GM20000 (cell line): ENCODE results near the gene DPP6.

Experiments used
- DNase-seq: peaks from one replicate; pipeline ENCODE4 v3.0.0; 2012; ENCODE audit warnings: low spot score
- TF ChIP-seq, protein P1 (sequence below): IDR thresholded peaks from 2 replicates; pipeline ENCODE4 v1.5.1; 2012; ENCODE audit warnings: mild to moderate bottlenecking, control low read depth; ENCODE audit errors: extremely low read depth, missing control alignments

Gene DPP6

DNA sequence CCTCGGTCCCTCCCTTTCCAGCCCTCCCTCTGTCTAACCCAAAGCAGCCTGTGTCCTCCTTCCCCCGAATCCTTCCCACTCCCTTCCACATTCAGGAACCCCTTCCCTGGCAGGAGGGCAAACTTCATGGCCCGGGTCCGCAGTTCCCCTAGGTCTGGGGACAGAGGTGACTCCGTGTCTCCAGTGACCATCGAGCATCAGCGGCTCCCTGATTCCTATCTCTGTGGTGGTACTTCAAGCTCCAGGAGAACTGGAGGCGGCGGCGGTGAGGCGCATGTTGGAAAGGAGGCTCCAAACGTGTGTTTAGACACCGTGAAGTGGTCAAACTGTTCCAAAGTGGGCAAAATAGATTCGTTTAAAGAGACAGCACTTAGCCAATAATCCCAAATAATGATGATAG, 802.6 kb downstream of the DPP6 start:
- DNase-seq = no peak
- TF ChIP-seq, protein P1, sequence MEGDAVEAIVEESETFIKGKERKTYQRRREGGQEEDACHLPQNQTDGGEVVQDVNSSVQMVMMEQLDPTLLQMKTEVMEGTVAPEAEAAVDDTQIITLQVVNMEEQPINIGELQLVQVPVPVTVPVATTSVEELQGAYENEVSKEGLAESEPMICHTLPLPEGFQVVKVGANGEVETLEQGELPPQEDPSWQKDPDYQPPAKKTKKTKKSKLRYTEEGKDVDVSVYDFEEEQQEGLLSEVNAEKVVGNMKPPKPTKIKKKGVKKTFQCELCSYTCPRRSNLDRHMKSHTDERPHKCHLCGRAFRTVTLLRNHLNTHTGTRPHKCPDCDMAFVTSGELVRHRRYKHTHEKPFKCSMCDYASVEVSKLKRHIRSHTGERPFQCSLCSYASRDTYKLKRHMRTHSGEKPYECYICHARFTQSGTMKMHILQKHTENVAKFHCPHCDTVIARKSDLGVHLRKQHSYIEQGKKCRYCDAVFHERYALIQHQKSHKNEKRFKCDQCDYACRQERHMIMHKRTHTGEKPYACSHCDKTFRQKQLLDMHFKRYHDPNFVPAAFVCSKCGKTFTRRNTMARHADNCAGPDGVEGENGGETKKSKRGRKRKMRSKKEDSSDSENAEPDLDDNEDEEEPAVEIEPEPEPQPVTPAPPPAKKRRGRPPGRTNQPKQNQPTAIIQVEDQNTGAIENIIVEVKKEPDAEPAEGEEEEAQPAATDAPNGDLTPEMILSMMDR = no peak

DNA sequence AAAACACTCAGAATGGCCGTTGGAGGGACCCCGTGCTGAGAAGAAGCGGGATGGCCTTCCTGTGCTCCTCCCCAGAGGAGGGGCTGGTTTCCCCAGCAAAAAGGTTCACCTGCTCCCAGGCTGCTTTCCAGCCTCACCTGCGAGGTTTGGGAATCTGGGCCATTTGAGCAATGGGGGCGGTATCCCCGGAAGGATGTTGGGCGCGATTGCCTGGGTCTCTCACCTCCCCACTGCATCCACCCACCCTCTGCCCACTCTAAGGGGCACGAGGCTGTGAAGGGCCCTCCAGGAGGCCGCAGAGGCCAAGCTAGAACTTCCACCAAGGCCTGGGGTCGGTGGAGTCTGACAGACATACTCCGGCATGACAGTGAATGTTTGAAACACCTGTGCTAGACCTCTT, 803.2 kb downstream of the DPP6 start:
- TF ChIP-seq, protein P1 = no peak
- no peak for DNase-seq

DNA sequence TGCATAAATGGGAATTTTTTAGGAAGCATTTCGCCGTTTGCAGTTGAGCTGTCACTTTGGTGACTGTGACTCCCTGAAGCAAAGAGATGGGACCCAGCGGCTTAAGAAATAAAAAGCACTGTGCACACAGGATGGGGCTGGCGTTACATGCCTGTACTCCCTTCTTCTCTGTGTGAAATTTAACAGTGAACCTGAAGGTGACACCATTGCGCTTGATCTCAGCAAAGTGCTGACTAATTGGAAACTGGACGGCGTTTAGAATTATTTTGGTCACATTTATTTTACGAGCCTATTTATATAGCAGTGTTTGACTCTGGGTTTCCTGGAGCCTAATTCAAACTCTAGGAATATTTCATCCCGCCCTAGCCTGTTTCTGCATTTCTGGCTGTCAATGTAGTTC, 804.5 kb downstream of the DPP6 start:
- no peak for DNase-seq

DNA sequence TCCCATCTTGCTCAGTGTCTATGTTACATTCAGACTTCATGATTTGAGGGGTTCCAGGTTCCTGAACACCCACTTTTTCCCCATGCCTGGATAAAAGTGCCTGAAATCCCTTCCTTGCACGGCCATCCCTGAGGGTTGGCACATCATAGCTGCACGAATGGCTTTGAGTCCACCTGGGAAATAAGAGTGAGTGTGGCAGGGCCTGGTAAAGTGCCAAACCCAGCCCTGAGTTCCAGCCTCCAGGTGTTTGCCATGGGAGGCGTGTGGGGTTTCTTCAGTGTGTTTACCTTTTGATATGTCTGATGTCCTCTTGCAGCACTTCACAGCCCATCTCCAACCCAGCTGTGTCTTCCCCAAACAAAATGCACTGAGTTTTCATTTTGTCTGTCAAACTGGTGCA, 805.0 kb downstream of the DPP6 start:
- DNase-seq = no peak

More for the DNA sequence above, 804.5 kb downstream of the DPP6 start:
- TF ChIP-seq, protein P1 = no peak

DNA sequence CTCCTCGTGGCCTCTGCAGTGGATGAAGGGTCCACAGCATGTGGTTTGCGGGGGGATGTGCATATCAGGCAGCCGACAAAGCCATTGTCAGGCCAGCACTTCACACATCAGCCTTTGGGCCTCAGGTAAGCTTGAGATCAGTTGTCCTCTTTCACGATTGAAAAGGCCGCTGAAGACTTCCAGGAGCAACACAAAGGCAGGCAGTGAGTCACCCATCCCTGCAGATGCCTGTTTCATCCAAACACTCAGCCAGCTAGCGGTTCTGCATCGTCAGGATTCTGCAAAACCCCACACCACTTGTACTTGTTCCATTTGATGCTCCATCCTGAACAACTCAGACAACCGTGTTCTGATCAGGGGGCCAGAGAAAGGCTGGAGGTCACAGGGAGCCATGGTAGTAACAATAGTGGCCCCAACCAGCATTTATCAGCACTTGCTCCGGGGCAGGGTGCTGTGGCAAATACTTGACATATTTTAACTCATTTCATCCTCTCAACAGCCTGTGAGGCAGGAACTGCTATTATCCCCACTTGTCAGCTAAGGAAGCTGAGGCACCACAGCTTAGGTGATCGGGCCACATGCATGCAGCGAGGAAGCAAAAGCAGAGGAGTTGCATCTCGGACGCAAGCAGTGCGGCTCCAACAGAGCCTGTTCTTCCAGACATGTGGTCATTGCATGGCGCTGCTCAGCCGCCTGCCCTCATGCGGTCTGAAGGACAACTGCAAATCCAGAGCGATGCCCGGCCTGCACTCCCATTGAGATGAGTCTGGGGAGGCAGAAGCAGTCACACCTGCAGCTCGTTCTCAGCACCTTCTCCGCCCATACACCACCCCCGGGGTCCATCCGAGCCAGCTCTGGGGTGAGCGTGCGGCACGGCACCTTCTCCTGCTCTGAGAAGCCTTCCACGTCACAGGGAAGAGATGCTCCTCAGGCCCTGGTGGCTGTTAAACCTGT, 805.8 kb downstream of the DPP6 start:
- TF ChIP-seq, protein P1 = no peak
- DNase-seq = no peak

More for the DNA sequence above, 805.0 kb downstream of the DPP6 start:
- TF ChIP-seq, protein P1 = no peak

DNA sequence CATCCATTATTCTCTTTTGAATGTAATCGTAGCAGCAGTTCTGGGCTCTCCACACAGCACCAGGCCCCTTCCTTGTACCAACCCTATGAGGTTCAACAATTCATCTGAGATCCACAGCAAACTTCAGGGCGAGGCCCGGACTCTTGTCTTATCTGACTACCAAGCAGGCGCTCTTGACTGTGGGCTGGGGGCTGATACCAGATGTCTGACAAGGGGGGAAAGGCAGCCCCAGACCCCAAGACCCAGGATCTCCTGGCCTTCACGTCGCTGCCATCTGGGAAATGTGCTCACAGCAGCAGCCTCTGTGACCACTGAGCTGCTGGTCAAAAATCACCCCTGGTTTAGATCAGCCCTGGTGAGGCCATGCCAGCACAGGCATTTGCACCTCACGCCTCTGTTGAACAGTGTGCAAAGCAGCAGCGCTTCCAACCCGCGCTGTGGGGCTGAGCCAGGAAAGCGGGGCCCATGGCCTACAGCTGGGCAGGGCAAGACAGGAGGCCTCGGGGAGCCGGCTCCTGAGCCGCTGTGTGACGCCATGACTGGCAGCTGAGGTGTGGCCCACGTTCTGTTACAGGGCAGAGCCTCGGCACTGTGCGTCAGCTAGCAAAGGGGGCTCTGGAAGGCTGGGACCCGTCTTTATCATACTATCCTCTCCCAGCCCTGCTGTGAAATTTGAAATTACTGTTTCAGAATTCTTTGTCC, 806.8 kb downstream of the DPP6 start:
- DNase-seq = no peak
- TF ChIP-seq, protein P1 = no peak
